Osteoblast (primary cell): ENCODE measurements around the gene OR10C1. TPM values are rescaled to one million over a fixed set of nuclear protein-coding genes. Genes with fewer than 3 reads are reported as not detected.

ENCODE experiments used
- DNase-seq: peaks from one replicate; pipeline ENCODE4 v3.0.0; 2011; ENCODE audit warnings: low spot score, mixed read lengths; ENCODE audit not compliant: insufficient read length; ENCODE audit errors: missing footprints
- H2AFZ ChIP-seq: 2 replicates; pipeline ENCODE4 v1.6.0; 2011; ENCODE audit warnings: mild to moderate bottlenecking, low read length
- H3K27ac ChIP-seq: 2 replicates; pipeline ENCODE4 v1.5.1; 2011; ENCODE audit warnings: mild to moderate bottlenecking, low read depth, low read length, moderate library complexity
- H3K27me3 ChIP-seq: 2 replicates; pipeline ENCODE4 v1.6.0; 2012; ENCODE audit warnings: mild to moderate bottlenecking, control low read depth, inconsistent platforms, low read length, moderate library complexity; ENCODE audit not compliant: insufficient read depth
- H3K36me3 ChIP-seq: 2 replicates; pipeline ENCODE4 v1.5.1; 2011; ENCODE audit warnings: mild to moderate bottlenecking, low read length, control low read depth, moderate library complexity; ENCODE audit not compliant: insufficient read depth
- H3K4me1 ChIP-seq: 2 replicates; pipeline ENCODE4 v1.5.1; 2011; ENCODE audit warnings: mild to moderate bottlenecking, low read length, control low read depth, moderate library complexity; ENCODE audit not compliant: insufficient read depth
- H3K4me2 ChIP-seq: 2 replicates; pipeline ENCODE4 v1.6.0; 2011; ENCODE audit warnings: mild to moderate bottlenecking, low read length; ENCODE audit not compliant: insufficient read depth
- H3K4me3 ChIP-seq: fragments of 200-600 bp; sonication (generic); 3 replicates; pipeline ENCODE4 v1.5.1; 2012; ENCODE audit warnings: mild to moderate bottlenecking, low read length, inconsistent platforms; ENCODE audit not compliant: insufficient read depth
- H3K79me2 ChIP-seq: 2 replicates; pipeline ENCODE4 v1.6.0; 2012; ENCODE audit warnings: mild to moderate bottlenecking, low read length, control low read depth, inconsistent platforms; ENCODE audit not compliant: insufficient read depth
- H3K9me3 ChIP-seq: 2 replicates; pipeline ENCODE4 v1.5.1; 2011; ENCODE audit warnings: low read depth, low read length, control low read depth
- H4K20me1 ChIP-seq: 2 replicates; pipeline ENCODE4 v1.6.0; 2012; ENCODE audit warnings: mild to moderate bottlenecking, low read length, control low read depth; ENCODE audit not compliant: insufficient read depth
- CTCF ChIP-seq: IDR thresholded peaks from 2 replicates; pipeline ENCODE4 v1.5.1; 2011; ENCODE audit warnings: mild to moderate bottlenecking, low read depth, low read length, moderate library complexity; ENCODE audit errors: extremely low read depth
- total RNA-seq: library from RNA; depleted of rRNA; stranded (reverse); fragments of >200 nt; gene quantifications from 2 replicates; pipeline ENCODE4 v1.2.3, GENCODE V29; 2012

Gene OR10C1
- total RNA-seq, 1 donor = not detected

GRCh38 chr6:29414588-29414987 is 24.5 kb upstream of the OR10C1 start, which contains the start of gene OR12D1:
OR12D1 (plus strand) TSS chr6:29414928.
- no peak within 1 kb of the TSS for H2AFZ ChIP-seq
- no peaks in the 10 kb centered on the region for H3K36me3 ChIP-seq
- no peaks in the 10 kb centered on the region for H3K9me3 ChIP-seq
- no peak within 1 kb of the TSS for H3K4me2 ChIP-seq
- DNase-seq = no peak
- H3K79me2 ChIP-seq = no peaks in the 10 kb centered on the region
- H3K27me3 ChIP-seq = no peaks in the 10 kb centered on the region
- no peaks in the 10 kb centered on the region for H4K20me1 ChIP-seq
- H3K4me1 ChIP-seq = no peaks in the 10 kb centered on the region
- H3K4me3 ChIP-seq = no peak within 1 kb of the TSS
- no peak within 1 kb of the TSS for H3K27ac ChIP-seq
- no peak for TF ChIP-seq CTCF

- Histone ChIP-seq H3K4me3 (no peak overlapping the region), H3K27ac (no peak overlapping the region), H2AFZ (no peak overlapping the region), H3K4me1 (no peaks in the 10 kb centered on the region), H3K36me3 (no peaks in the 10 kb centered on the region), H3K4me2 (no peak overlapping the region), H3K79me2 (no peaks in the 10 kb centered on the region), H4K20me1 (no peaks in the 10 kb centered on the region), H3K9me3 (no peaks in the 10 kb centered on the region), H3K27me3 (no peaks in the 10 kb centered on the region)
- no peak for DNase-seq
- TF ChIP-seq CTCF = no peak
Observed at GRCh38 chr6:29419516-29419915, 19.6 kb upstream of the OR10C1 start.

GRCh38 chr6:29424168-29424567 is 14.9 kb upstream of the OR10C1 start:
- H3K79me2 ChIP-seq = no peaks in the 10 kb centered on the region
- no peak for TF ChIP-seq CTCF
- DNase-seq = no peak
- no peak overlapping the region for H3K27ac ChIP-seq
- H3K9me3 ChIP-seq = no peaks in the 10 kb centered on the region
- no peak overlapping the region for H3K4me2 ChIP-seq
- H3K4me3 ChIP-seq = no peak overlapping the region
- no peaks in the 10 kb centered on the region for H4K20me1 ChIP-seq
- no peaks in the 10 kb centered on the region for H3K27me3 ChIP-seq
- no peak overlapping the region for H2AFZ ChIP-seq
- no peaks in the 10 kb centered on the region for H3K36me3 ChIP-seq
- H3K4me1 ChIP-seq = no peaks in the 10 kb centered on the region

- no peak for DNase-seq
- TF ChIP-seq CTCF = no peak
- no peak overlapping the region for H3K27ac ChIP-seq
- H3K4me1 ChIP-seq = no peaks in the 10 kb centered on the region
- H2AFZ ChIP-seq = no peak overlapping the region
- H3K9me3 ChIP-seq = no peaks in the 10 kb centered on the region
- no peak overlapping the region for H3K4me3 ChIP-seq
- no peak overlapping the region for H3K4me2 ChIP-seq
- H3K27me3 ChIP-seq = no peaks in the 10 kb centered on the region
- no peaks in the 10 kb centered on the region for H3K79me2 ChIP-seq
- H4K20me1 ChIP-seq = no peaks in the 10 kb centered on the region
- no peaks in the 10 kb centered on the region for H3K36me3 ChIP-seq
Observed at GRCh38 chr6:29424575-29424974, 14.5 kb upstream of the OR10C1 start.
